ENCODE results near the gene ZGPAT. TPM values are rescaled to one million over a fixed set of nuclear protein-coding genes. Genes with fewer than 3 reads are reported as not detected.

The ZGPAT gene
- total and polyA plus RNA-seq, 2 of the 13 experiments (the other 11 are each of a cell fraction or from before 2014, with no cell fraction given), result 23.0 to 41.9 TPM

DNA sequence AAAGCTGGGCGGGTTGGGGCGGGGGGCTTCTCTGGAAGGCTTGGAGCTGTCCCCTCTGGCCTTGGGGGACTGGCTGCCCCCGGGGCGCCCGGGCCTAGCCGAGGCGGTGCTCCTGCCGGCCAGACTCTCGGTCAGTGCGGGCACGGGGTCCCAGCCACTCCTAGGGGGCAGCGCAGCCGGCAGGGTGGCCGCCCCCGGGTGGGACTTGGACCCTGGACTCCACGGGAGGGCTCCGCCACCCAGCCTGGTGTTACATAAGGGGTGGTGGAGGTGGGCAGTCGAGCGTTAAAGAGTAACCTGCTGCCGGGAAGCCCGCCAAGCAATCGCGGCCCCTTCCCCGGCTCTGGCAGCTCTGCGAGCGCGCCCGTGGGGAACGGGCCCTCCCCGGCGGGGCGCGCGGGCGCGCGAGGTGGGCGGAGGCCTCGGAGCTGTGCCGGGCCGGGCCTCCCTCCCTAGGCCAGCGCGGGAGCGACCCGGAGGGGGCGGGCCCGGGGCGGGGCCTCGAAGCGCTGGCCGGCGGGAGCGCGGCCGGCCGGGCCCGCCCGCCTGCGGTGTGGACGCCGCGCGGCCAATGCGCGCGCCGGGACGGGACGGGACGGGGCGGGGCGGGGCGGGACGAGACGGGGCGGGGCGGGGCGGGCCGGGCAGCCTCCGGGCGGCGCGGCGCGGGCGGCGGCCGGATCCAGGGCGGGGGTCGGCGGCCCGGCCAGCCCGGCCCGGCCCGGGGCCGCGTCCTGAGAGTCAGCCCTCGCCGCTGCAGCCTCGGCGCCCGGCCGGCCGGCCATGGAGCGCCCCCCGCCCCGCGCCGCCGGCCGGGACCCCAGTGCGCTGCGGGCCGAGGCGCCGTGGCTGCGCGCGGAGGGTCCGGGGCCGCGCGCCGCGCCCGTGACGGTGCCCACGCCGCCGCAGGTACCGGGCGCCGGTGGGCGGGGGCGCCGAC is 31.6 kb downstream of the ZGPAT start, which contains the start of gene SLC2A4RG (continued):
- TF ChIP-seq HNRNPK (IDR thresholded peaks at IDR 0.05; ENCODE audit: low read depth, low read length, poor library complexity, severe bottlenecking), result peak; percentile 89
- TF ChIP-seq KDM3A (CRISPR knock-in tag; IDR thresholded peaks at IDR 0.05; ENCODE audit: low read depth), result peak; percentile 94
- TF ChIP-seq KDM2A (CRISPR knock-in tag; IDR thresholded peaks at IDR 0.05; ENCODE audit: borderline replicate concordance, low read depth), result peak; percentile 95
- TF ChIP-seq, protein P1, sequence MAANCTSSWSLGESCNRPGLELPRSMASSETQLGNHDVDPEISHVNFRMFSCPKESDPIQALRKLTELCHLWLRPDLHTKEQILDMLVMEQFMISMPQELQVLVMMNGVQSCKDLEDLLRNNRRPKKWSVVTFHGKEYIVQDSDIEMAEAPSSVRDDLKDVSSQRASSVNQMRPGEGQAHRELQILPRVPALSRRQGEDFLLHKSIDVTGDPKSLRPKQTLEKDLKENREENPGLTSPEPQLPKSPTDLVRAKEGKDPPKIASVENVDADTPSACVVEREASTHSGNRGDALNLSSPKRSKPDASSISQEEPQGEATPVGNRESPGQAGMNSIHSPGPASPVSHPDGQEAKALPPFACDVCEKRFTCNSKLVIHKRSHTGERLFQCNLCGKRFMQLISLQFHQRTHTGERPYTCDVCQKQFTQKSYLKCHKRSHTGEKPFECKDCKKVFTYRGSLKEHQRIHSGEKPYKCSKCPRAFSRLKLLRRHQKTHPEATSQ (CRISPR knock-in tag; IDR thresholded peaks at IDR 0.05; ENCODE audit: borderline replicate concordance), result peak; percentile 72; the same call in 1 of the 2 replicates
- no peak for TF ChIP-seq DZIP1 (CRISPR knock-in tag; IDR thresholded peaks at IDR 0.05)
- no peak for TF ChIP-seq ZNF878 (CRISPR knock-in tag; IDR thresholded peaks at IDR 0.05)
- TF ChIP-seq JUND (CRISPR knock-in tag; IDR thresholded peaks at IDR 0.05), result no peak
- no peak for TF ChIP-seq ZNF577 (CRISPR knock-in tag; IDR thresholded peaks at IDR 0.05; ENCODE audit: borderline replicate concordance, low read depth)
- TF ChIP-seq, protein P2, sequence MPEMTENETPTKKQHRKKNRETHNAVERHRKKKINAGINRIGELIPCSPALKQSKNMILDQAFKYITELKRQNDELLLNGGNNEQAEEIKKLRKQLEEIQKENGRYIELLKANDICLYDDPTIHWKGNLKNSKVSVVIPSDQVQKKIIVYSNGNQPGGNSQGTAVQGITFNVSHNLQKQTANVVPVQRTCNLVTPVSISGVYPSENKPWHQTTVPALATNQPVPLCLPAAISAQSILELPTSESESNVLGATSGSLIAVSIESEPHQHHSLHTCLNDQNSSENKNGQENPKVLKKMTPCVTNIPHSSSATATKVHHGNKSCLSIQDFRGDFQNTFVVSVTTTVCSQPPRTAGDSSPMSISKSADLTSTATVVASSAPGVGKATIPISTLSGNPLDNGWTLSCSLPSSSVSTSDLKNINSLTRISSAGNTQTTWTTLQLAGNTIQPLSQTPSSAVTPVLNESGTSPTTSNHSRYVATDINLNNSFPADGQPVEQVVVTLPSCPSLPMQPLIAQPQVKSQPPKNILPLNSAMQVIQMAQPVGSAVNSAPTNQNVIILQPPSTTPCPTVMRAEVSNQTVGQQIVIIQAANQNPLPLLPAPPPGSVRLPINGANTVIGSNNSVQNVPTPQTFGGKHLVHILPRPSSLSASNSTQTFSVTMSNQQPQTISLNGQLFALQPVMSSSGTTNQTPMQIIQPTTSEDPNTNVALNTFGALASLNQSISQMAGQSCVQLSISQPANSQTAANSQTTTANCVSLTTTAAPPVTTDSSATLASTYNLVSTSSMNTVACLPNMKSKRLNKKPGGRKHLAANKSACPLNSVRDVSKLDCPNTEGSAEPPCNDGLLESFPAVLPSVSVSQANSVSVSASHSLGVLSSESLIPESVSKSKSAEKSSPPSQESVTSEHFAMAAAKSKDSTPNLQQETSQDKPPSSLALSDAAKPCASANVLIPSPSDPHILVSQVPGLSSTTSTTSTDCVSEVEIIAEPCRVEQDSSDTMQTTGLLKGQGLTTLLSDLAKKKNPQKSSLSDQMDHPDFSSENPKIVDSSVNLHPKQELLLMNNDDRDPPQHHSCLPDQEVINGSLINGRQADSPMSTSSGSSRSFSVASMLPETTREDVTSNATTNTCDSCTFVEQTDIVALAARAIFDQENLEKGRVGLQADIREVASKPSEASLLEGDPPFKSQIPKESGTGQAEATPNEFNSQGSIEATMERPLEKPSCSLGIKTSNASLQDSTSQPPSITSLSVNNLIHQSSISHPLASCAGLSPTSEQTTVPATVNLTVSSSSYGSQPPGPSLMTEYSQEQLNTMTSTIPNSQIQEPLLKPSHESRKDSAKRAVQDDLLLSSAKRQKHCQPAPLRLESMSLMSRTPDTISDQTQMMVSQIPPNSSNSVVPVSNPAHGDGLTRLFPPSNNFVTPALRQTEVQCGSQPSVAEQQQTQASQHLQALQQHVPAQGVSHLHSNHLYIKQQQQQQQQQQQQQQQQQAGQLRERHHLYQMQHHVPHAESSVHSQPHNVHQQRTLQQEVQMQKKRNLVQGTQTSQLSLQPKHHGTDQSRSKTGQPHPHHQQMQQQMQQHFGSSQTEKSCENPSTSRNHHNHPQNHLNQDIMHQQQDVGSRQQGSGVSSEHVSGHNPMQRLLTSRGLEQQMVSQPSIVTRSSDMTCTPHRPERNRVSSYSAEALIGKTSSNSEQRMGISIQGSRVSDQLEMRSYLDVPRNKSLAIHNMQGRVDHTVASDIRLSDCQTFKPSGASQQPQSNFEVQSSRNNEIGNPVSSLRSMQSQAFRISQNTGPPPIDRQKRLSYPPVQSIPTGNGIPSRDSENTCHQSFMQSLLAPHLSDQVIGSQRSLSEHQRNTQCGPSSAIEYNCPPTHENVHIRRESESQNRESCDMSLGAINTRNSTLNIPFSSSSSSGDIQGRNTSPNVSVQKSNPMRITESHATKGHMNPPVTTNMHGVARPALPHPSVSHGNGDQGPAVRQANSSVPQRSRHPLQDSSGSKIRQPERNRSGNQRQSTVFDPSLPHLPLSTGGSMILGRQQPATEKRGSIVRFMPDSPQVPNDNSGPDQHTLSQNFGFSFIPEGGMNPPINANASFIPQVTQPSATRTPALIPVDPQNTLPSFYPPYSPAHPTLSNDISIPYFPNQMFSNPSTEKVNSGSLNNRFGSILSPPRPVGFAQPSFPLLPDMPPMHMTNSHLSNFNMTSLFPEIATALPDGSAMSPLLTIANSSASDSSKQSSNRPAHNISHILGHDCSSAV (CRISPR knock-in tag; IDR thresholded peaks at IDR 0.05; ENCODE audit: borderline replicate concordance), result no peak
- no peak for TF ChIP-seq TCF7 (IDR thresholded peaks at IDR 0.05; ENCODE audit: low read depth)
- TF ChIP-seq ZNF790 (CRISPR knock-in tag; IDR thresholded peaks at IDR 0.05; ENCODE audit: borderline replicate concordance), result no peak; the same call in 1 of the 2 replicates
- TF ChIP-seq ZMYM3 (CRISPR knock-in tag; IDR thresholded peaks at IDR 0.05), result peak; percentile 59
- no peak for TF ChIP-seq DNMT3B (CRISPR knock-in tag; conservative IDR thresholded peaks at IDR 0.05)
- TF ChIP-seq CBX5 (CRISPR knock-in tag; IDR thresholded peaks at IDR 0.05; ENCODE audit: borderline replicate concordance), result peak; percentile 67; the same call in 1 of the 2 replicates
- 0 out of 2 replicates have a peak, but pooled peaks have one; percentile 30 for TF ChIP-seq ZNF720 (CRISPR knock-in tag; IDR thresholded peaks at IDR 0.05)
- TF ChIP-seq REPIN1 (CRISPR knock-in tag; IDR thresholded peaks at IDR 0.05; ENCODE audit: borderline replicate concordance, low read depth), result peak; percentile 78
